Frontal cortex (tissue), 4 donors: ENCODE results near the gene ACTN1. TPM values are rescaled to one million over a fixed set of nuclear protein-coding genes. Genes with fewer than 3 reads are reported as not detected.
A peak's percentile ranks its signal among the peaks of the same experiment; 100 is the strongest.

ENCODE experiments used
- DNase-seq, 2 donors: peaks; one replicate each; pipeline ENCODE4 v3.0.0; 2012; ENCODE audit warnings: low spot score in 2 of 2
- FAIRE-seq: peaks from 2 replicates; lab custom pipeline; 2012; peaks lifted over from hg19 to GRCh38; lab: Jason Lieb, UNC
- total RNA-seq: library from RNA; depleted of rRNA; stranded (reverse); fragments of >200 nt; gene quantifications from one replicate; pipeline ENCODE4 v1.2.3, GENCODE V29; 2014
- donor health status: control.
- donor health status: control.
- donor health status: control.

ACTN1 gene
- total RNA-seq, 1 donor from 2014 or later = 15.1 TPM

GRCh38 chr14:68925373-68925772 lies 53.7 kb downstream of the ACTN1 start:
- no peak for FAIRE-seq
- no peak for DNase-seq

- no peak for DNase-seq
- no peak for FAIRE-seq
Observed at GRCh38 chr14:68924186-68925158, 54.6 kb downstream of the ACTN1 start.

- FAIRE-seq = no peak
Observed at GRCh38 chr14:68922886-68923285, 56.2 kb downstream of the ACTN1 start.

GRCh38 chr14:68922201-68922621 lies 56.9 kb downstream of the ACTN1 start:
- DNase-seq = no peak
- FAIRE-seq = no peak

More at GRCh38 chr14:68922886-68923285, 56.2 kb downstream of the ACTN1 start:
- DNase-seq = no peak

GRCh38 chr14:68921666-68922065 lies 57.4 kb downstream of the ACTN1 start:
- no peak for FAIRE-seq
- no peak for DNase-seq

- FAIRE-seq (no peak), DNase-seq (no peak)
Observed at GRCh38 chr14:68921049-68921448, 58.1 kb downstream of the ACTN1 start.

GRCh38 chr14:68919129-68919927 lies 59.8 kb downstream of the ACTN1 start:
- FAIRE-seq (no peak), DNase-seq (no peak)

GRCh38 chr14:68918612-68919011 lies 60.5 kb downstream of the ACTN1 start:
- DNase-seq = no peak
- no peak for FAIRE-seq

- DNase-seq (no peak), FAIRE-seq (no peak)
Observed at GRCh38 chr14:68916358-68916941, 62.7 kb downstream of the ACTN1 start.

GRCh38 chr14:68913516-68913915 lies 65.6 kb downstream of the ACTN1 start:
- DNase-seq = no peak
- FAIRE-seq = no peak

GRCh38 chr14:68911594-68912227 lies 67.4 kb downstream of the ACTN1 start:
- FAIRE-seq (no peak), DNase-seq (peak; percentile 51 to 79)

- no peak for FAIRE-seq
- no peak for DNase-seq
Observed at GRCh38 chr14:68910540-68910939, 68.6 kb downstream of the ACTN1 start.

- DNase-seq (no peak), FAIRE-seq (no peak)
Observed at GRCh38 chr14:68908803-68909202, 70.3 kb downstream of the ACTN1 start.

- FAIRE-seq = no peak
- DNase-seq = no peak
Observed at GRCh38 chr14:68908201-68908600, 70.9 kb downstream of the ACTN1 start.

- no peak for FAIRE-seq
- no peak for DNase-seq
Observed at GRCh38 chr14:68906439-68906838, 72.7 kb downstream of the ACTN1 start.

- FAIRE-seq (no peak), DNase-seq (no peak)
Observed at GRCh38 chr14:68905107-68905895, 73.8 kb downstream of the ACTN1 start.

- FAIRE-seq = no peak
- DNase-seq = no peak
Observed at GRCh38 chr14:68902357-68902756, 76.7 kb downstream of the ACTN1 start.

- FAIRE-seq (no peak), DNase-seq (no peak)
Observed at GRCh38 chr14:68899033-68899603, 80.0 kb downstream of the ACTN1 start.
